GM12878 (cell line): ENCODE measurements around the gene GOLGA6L22. TPM values are rescaled to one million over a fixed set of nuclear protein-coding genes. Genes with fewer than 3 reads are reported as not detected.
"Not testable (repeated sequence)": the region's sequence is repeated elsewhere in the genome, so short reads cannot be mapped to it uniquely, and the experiment has no call there.

ENCODE experiments used
- ATAC-seq: fragments of 200-7000 bp; cut with Tn5 transposase; 3 replicates; pipeline ENCODE4 v1.9.1; 2020; ENCODE audit warnings: mild to moderate bottlenecking, moderate library complexity
- Bru-seq: library from RNA; stranded (reverse); fragments of 400-500 nt; gene quantifications from one replicate; lab custom pipeline; 2021; lab: Mats Ljungman, UMichigan
- BruChase-seq, 2 experiments: library from RNA; stranded (reverse); fragments of 400-500 nt; gene quantifications; one replicate each; lab custom pipeline; 2021; lab: Mats Ljungman, UMichigan
- BruUV-seq: library from RNA; stranded (reverse); fragments of 400-500 nt; replicated peaks from 2 replicates; lab custom pipeline; 2021; lab: Mats Ljungman, UMichigan
- CTCF ChIA-PET: fragments of 300-600 bp; sonication (Branson Sonifier 250); formaldehyde crosslinking; extraction: SDS; loops from one replicate; lab custom pipeline; 2021; ENCODE audit warnings: inconsistent platforms; lab: Yijun Ruan, JAX
- POLR2A ChIA-PET: fragments of 350-600 bp; formaldehyde crosslinking; extraction: SDS; loops from one replicate; lab custom pipeline; 2021; ENCODE audit warnings: inconsistent platforms; lab: Charles Lee
- RAD21 ChIA-PET: fragments of 300-600 bp; sonication (Branson Sonifier 250); formaldehyde crosslinking; loops from one replicate; lab custom pipeline; 2023; ENCODE audit warnings: antibody characterized with exemption; ENCODE audit not compliant: unreplicated experiment; lab: Charles Lee
- SMC1A ChIA-PET: fragments of 300-600 bp; sonication (Branson Sonifier 250); formaldehyde crosslinking; loops from one replicate; lab custom pipeline; 2023; ENCODE audit not compliant: unreplicated experiment, uncharacterized antibody; lab: Charles Lee
- DNase-seq: peaks from one replicate; pipeline ENCODE4 v3.0.0-alpha.2; 2011; ENCODE audit warnings: low read depth, low spot score
- FAIRE-seq: peaks from 3 replicates; lab custom pipeline; 2011; peaks lifted over from hg19 to GRCh38; lab: Jason Lieb, UNC
- H2AFZ ChIP-seq: 2 replicates; pipeline ENCODE4 v1.6.0; 2011; ENCODE audit warnings: low read depth, low read length, control low read depth; ENCODE audit not compliant: control insufficient read depth
- H3K27ac ChIP-seq: 2 replicates; pipeline ENCODE4 v1.5.1; 2011; ENCODE audit warnings: control low read depth; ENCODE audit not compliant: control insufficient read depth, insufficient read depth
- H3K27me3 ChIP-seq, 2 experiments: replicated peaks in 1 of 2; 2 replicates each; pipeline versions ENCODE4 v1.6.0 to v1.6.1; 2011; ENCODE audit warnings: low read length in 1 of 2; ENCODE audit not compliant: control insufficient read depth in 2 of 2, insufficient read depth in 2 of 2
- H3K36me3 ChIP-seq, 2 experiments: 2 replicates each; pipeline ENCODE4 v1.5.1; 2011; ENCODE audit warnings: low read length in 1 of 2; ENCODE audit not compliant: control insufficient read depth in 2 of 2, insufficient read depth in 2 of 2
- H3K4me1 ChIP-seq: 2 replicates; pipeline ENCODE4 v1.6.1; 2011; ENCODE audit warnings: mild to moderate bottlenecking, low read length, moderate library complexity, mixed read lengths; ENCODE audit not compliant: control insufficient read depth, insufficient read depth
- H3K4me2 ChIP-seq: 2 replicates; pipeline ENCODE4 v1.6.0; 2011; ENCODE audit warnings: control low read depth; ENCODE audit not compliant: control insufficient read depth, insufficient read depth
- H3K4me3 ChIP-seq: fragments of 200-600 bp; sonication (generic); 2 replicates; pipeline ENCODE4 v1.5.1; 2016
- H3K79me2 ChIP-seq: 2 replicates; pipeline ENCODE4 v1.6.0; 2011; ENCODE audit warnings: low read length; ENCODE audit not compliant: control insufficient read depth, insufficient read depth
- H3K9ac ChIP-seq: 2 replicates; pipeline ENCODE4 v1.8.0; 2011; ENCODE audit warnings: low read length, control low read depth, mixed read lengths; ENCODE audit not compliant: control insufficient read depth, insufficient read depth
- H3K9me3 ChIP-seq: replicated peaks from 3 replicates; pipeline ENCODE4 v1.5.1; 2011; ENCODE audit warnings: mild to moderate bottlenecking, low read length; ENCODE audit not compliant: control insufficient read depth, insufficient read depth
- H4K20me1 ChIP-seq: 2 replicates; pipeline ENCODE4 v1.6.0; 2011; ENCODE audit not compliant: control insufficient read depth, insufficient read depth
- WGBS: methylation state at CpG from one replicate; pipeline ENCODE4 v1.1.6; 2016; ENCODE audit warnings: low lambda C conversion rate; ENCODE audit not compliant: insufficient replicate concordance, insufficient coverage; ENCODE audit errors: missing lambda C conversion rate; 5-methylcytosine and 5-hydroxymethylcytosine counted together
- in situ Hi-C: fragments of 300-500 bp; cut with MboI; formaldehyde crosslinking; loops from 9 replicates; pipeline ENCODE4 v1.14.3; 2018; ENCODE audit warnings: mixed read lengths
- intact Hi-C: fragments of 100-400 bp; cut with micrococcal nuclease; formaldehyde crosslinking; loops from one replicate; pipeline ENCODE4 v1.14.2; 2022; ENCODE audit not compliant: unreplicated experiment
- long read RNA-seq, 2 experiments: library from polyadenylated mRNA; unstranded; transcript quantifications; one replicate each; pipeline ENCODE4 v2.0.0, GENCODE V29; 2019 to 2020
- polyA minus RNA-seq, 3 experiments: library from RNA; depleted of rRNA, polyadenylated mRNA; stranded (reverse); fragments of >200 nt; gene quantifications; 2 replicates each; pipeline ENCODE4 v1.2.3, GENCODE V29; 2011
- polyA plus RNA-seq, 11 experiments: library from polyadenylated mRNA; depleted of rRNA in 4 of 11; unstranded in 6 of 11; stranded (reverse) in 5 of 11; fragments of >200 nt; fragmentation: Nextera tagmentation in 4 of 11; fragmentation: Illumina TruSeq in 1 of 11; extraction: Ambion mirVana in 4 of 11; extraction: Trizol in 1 of 11; gene quantifications; 1 replicate in 1 of 11; 2 replicates in 10 of 11; pipeline versions ENCODE4 v1.2.1 to v1.2.3, GENCODE V29; 2011 to 2016; ENCODE audit warnings: inconsistent platforms in 2 of 11, missing spikeins in 2 of 11, low read depth in 1 of 11
- total RNA-seq, 4 experiments: library from RNA; depleted of rRNA in 3 of 4; stranded (reverse); fragments of >200 nt in 3 of 4; fragmentation: Illumina TruSeq in 1 of 4; extraction: Trizol in 1 of 4; gene quantifications; 2 replicates each; pipeline versions ENCODE4 v1.2.1 to v1.2.3, GENCODE V29; 2013 to 2021

Gene GOLGA6L22, protein sequence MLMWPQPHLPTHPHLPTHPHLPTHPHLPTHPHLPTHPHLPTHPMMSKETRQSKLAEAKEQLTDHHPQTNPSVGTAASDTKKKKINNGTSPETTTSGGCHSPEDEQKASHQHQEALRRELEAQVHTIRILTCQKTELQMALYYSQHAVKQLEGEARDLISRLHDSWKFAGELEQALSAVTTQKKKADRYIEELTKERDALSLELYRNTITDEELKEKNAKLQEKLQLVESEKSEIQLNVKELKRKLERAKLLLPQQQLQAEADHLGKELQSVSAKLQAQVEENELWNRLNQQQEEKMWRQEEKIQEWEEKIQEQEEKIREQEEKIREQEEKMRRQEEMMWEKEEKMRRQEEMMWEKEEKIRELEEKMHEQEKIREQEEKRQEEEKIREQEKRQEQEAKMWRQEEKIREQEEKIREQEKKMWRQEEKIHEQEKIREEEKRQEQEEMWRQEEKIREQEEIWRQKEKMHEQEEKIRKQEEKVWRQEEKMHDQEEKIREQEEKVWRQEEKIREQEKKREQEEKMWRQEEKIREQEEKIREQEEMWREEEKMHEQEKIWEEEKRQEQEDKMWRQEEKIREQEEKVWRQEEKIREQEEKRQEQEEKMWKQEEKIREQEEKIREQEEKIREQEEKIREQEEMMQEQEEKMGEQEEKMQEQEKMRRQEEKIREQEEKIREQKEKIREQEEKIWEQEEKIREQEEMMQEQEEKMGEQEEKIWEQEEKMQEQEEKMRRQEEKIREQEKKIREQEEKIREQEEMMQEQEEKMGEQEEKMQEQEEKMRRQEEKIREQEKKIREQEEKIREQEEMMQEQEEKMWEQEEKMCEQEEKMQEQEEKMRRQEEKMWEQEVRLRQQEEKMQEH
- total RNA-seq (2013; cell fraction: nucleolus; rRNA removed) = not detected in 2 replicates
- total RNA-seq (2014; rRNA removed) = not detected in 2 replicates
- not detected in 2 replicates for total RNA-seq (2014; rRNA removed; fragmentation: Illumina TruSeq; extraction: Trizol)
- not detected in 2 replicates for total RNA-seq (2021)
- polyA plus RNA-seq (2011; ENCODE audit: low read depth) = not detected
- not detected in 2 replicates for polyA plus RNA-seq (2011; rRNA removed)
- not detected in 2 replicates for polyA plus RNA-seq (2011; cell fraction: cytosol; rRNA removed)
- polyA plus RNA-seq (2011; cell fraction: nucleus; rRNA removed) = not detected in 2 replicates
- polyA plus RNA-seq (2012) = not detected in 2 replicates
- not detected in 2 replicates for polyA plus RNA-seq (2014; fragmentation: Illumina TruSeq; extraction: Trizol)
- polyA plus RNA-seq (2014; fragmentation: Nextera tagmentation; extraction: Ambion mirVana) = not detected
- polyA plus RNA-seq (2014; rRNA removed) = not detected in 2 replicates
- polyA plus RNA-seq (2016; fragmentation: Nextera tagmentation; extraction: Ambion mirVana) = not detected
- polyA minus RNA-seq (2011; rRNA and poly(A)+ RNA removed) = not detected in 2 replicates
- polyA minus RNA-seq (2011; cell fraction: cytosol; rRNA and poly(A)+ RNA removed) = not detected in 2 replicates
- not detected in 2 replicates for polyA minus RNA-seq (2011; cell fraction: nucleus; rRNA and poly(A)+ RNA removed)
- Bru-seq, nascent RNA = not detected
- BruChase-seq, experiment 1, labeled RNA remaining after a 6-hour chase = not detected
- not detected for BruChase-seq, experiment 2, labeled RNA remaining after a 2-hour chase
- long read RNA-seq, experiment 1 = 0 reads
- long read RNA-seq, experiment 2 = 0 reads

DNA sequence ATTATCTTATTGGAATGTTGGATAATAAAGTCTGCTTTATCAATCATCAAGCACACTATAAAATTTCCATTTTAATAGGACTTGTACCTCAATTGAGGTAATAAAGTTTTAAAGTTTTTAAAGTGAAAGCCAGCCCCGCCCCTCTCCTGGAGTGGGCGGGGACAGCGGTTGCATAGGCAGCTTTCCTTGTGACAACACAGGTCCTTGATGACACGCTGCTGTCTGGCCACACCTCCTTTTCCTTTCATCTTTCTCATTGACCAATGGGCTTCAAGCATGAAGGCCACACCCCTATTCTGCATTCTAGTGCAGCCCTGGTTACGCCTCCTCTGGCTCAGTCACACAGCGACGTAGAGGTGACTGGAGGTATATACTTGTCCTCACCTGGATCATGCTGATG is at the start of gene GOLGA6L22:
Gene GOLGA6L22, plus strand, starts transcription at position 301 of the 400 bp plus-strand sequence. Its CDS starts 91 bp downstream, at position 392.
- FAIRE-seq, CTCF ChIA-PET, intact Hi-C loops: not testable (repeated sequence)

DNA sequence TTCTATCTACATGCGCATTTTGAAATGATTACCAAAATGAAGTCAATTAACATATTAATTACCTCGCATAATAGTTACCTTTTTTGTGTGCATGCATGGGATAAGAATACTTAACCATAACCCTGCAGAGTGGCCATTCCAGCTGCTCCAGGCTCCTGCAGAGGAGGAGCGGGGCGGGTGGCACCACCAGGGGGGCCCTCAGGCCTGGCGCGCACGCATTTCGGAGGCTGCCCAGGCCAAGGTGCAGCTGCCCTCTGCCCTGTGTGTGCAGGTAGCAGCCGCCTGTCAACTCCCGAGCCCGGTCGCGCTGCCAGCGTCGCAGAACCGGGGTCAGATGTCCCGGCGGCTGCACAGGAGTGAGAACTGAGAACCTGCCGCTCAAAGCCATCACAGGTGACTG is 41.4 kb upstream of the GOLGA6L22 start:
- WGBS = 81% methylated on average over 6 of the region's 19 CpGs
- H2AFZ ChIP-seq, H3K4me1 ChIP-seq, FAIRE-seq, RAD21 ChIA-PET, H3K4me3 ChIP-seq, H3K4me2 ChIP-seq, DNase-seq, H3K36me3 ChIP-seq, H3K27ac ChIP-seq, CTCF ChIA-PET, in situ Hi-C loops, H4K20me1 ChIP-seq, POLR2A ChIA-PET, H3K9me3 ChIP-seq, BruUV-seq, H3K27me3 ChIP-seq, ATAC-seq, intact Hi-C loops, H3K9ac ChIP-seq, SMC1A ChIA-PET, H3K79me2 ChIP-seq: not testable (repeated sequence)

More for the DNA sequence above, at the start of gene GOLGA6L22:
- H3K27me3 ChIP-seq, H3K4me2 ChIP-seq, H3K4me1 ChIP-seq, H3K9me3 ChIP-seq, H4K20me1 ChIP-seq, SMC1A ChIA-PET, H3K79me2 ChIP-seq, RAD21 ChIA-PET, BruUV-seq, H3K4me3 ChIP-seq, ATAC-seq, H3K27ac ChIP-seq, DNase-seq, H3K36me3 ChIP-seq, POLR2A ChIA-PET, H2AFZ ChIP-seq, H3K9ac ChIP-seq, in situ Hi-C loops: not testable (repeated sequence)
- WGBS = no CpG with 5 or more reads among the region's 7 CpGs

DNA sequence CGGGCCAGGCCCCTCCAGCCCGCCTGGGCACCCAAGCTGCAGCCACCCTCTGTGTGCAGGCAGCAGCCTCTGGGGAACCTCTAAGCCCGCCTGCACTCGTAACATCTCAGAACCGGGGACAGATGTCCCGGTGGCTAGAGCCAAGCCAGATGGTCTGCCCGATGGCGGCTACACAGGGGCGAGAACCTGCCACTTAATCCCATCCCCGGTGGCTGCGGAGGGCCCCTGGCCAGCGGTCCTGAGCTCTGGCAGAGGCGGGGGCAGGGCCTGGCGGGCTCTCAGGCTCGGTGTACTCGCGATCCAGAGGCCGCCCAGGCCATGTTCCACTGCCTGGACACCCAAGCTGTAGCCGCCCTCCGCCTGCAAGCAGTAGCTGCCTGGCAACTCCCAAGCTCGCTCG is 40.9 kb upstream of the GOLGA6L22 start:
- H4K20me1 ChIP-seq, RAD21 ChIA-PET, FAIRE-seq, POLR2A ChIA-PET, SMC1A ChIA-PET, H3K27ac ChIP-seq, H3K4me1 ChIP-seq, H3K9ac ChIP-seq, H3K4me2 ChIP-seq, DNase-seq, intact Hi-C loops, CTCF ChIA-PET, H2AFZ ChIP-seq, in situ Hi-C loops, BruUV-seq, ATAC-seq, H3K9me3 ChIP-seq, H3K4me3 ChIP-seq, H3K27me3 ChIP-seq, H3K79me2 ChIP-seq, H3K36me3 ChIP-seq: not testable (repeated sequence)
- WGBS = 66% methylated on average over 7 of the region's 22 CpGs
